ENCODE measurements around the gene ITPA. TPM values are rescaled to one million over a fixed set of nuclear protein-coding genes. Genes with fewer than 3 reads are reported as not detected.

The ITPA gene
- total and polyA plus RNA-seq, 2 experiments from 2014 or later, result 57.5 to 81.7 TPM

- Mint-ChIP-seq H3K9me3 (no peaks in the 10 kb centered on the region; the same call in 2 of the 3 replicates), H3K27ac (peak overlapping the region; percentile 75), H3K36me3 (ENCODE audit: low read depth) (peaks cover 7% of the 10 kb centered on the region; the same call in 1 of the 3 replicates), H3K4me1 (peaks cover 34% of the 10 kb centered on the region), H3K4me3 (peak overlapping the region; percentile 85), H3K27me3 (ENCODE audit: insufficient read depth, low read depth, poor library complexity) (peaks cover 11% of the 10 kb centered on the region)
- Histone ChIP-seq H3K4me3 (peak overlapping the region; percentile 73), H2AFZ (peak overlapping the region; percentile 95), H3K4me2 (peak overlapping the region; percentile 85), H3K27ac (ENCODE audit: low read depth) (peak overlapping the region; percentile 74), H3K4me1 (ENCODE audit: insufficient read depth) (peaks cover 18% of the 10 kb centered on the region; the same call in 1 of the 2 replicates), H3F3A (replicated peaks; ENCODE audit: low read depth) (0 out of 2 replicates have a peak, but pooled peaks cover 6% of the 10 kb centered on the region), H3K9me2 (ENCODE audit: insufficient read depth) (no peaks in the 10 kb centered on the region), H3K27me3 (ENCODE audit: insufficient read depth) (no peaks in the 10 kb centered on the region), H4K20me1 (replicated peaks; ENCODE audit: insufficient read depth) (peaks cover 3% of the 10 kb centered on the region; the same call in 1 of the 2 replicates), H3K36me3 (ENCODE audit: insufficient read depth) (no peaks in the 10 kb centered on the region), H3K79me2 (replicated peaks; ENCODE audit: insufficient read depth) (peaks cover 15% of the 10 kb centered on the region)
- ATAC-seq (peak; percentile 65), DNase-seq (ENCODE audit: low spot score) (peak; percentile 86)
- TF ChIP-seq NANOG (IDR thresholded peaks at IDR 0.05; ENCODE audit: borderline replicate concordance) (no peak), ZNF462 (CRISPR knock-in tag; IDR thresholded peaks at IDR 0.05) (no peak), POLR2AphosphoS5 (IDR thresholded peaks at IDR 0.05; ENCODE audit: low read depth) (no peak), ETS1 (IDR thresholded peaks at IDR 0.05) (no peak), CREB1 (CRISPR knock-in tag; IDR thresholded peaks at IDR 0.05; ENCODE audit: low read depth) (no peak), ZNF331 (CRISPR knock-in tag; IDR thresholded peaks at IDR 0.05; ENCODE audit: low read depth) (no peak), JUNB (IDR thresholded peaks at IDR 0.05; ENCODE audit: unreplicated experiment) (no peak), EZH2phosphoT487 (IDR thresholded peaks at IDR 0.05; ENCODE audit: unreplicated experiment) (no peak), REST (IDR thresholded peaks at IDR 0.05; ENCODE audit: unreplicated experiment) (no peak), STAT1 (IDR thresholded peaks at IDR 0.05; ENCODE audit: unreplicated experiment) (no peak), CTCF (conservative IDR thresholded peaks at IDR 0.05; ENCODE audit: low read depth in 2 of 2) (no peak)
Observed at GRCh38 chr20:3174442-3175261, 34.6 kb upstream of the ITPA start.

Data from GM23338 (cell line).